ENCODE results near the gene ADAMTSL2. TPM values are rescaled to one million over a fixed set of nuclear protein-coding genes. Genes with fewer than 3 reads are reported as not detected.

Gene ADAMTSL2
- total RNA-seq, 2 donors from 2014 or later, result 4.9 to 27.7 TPM

DNA sequence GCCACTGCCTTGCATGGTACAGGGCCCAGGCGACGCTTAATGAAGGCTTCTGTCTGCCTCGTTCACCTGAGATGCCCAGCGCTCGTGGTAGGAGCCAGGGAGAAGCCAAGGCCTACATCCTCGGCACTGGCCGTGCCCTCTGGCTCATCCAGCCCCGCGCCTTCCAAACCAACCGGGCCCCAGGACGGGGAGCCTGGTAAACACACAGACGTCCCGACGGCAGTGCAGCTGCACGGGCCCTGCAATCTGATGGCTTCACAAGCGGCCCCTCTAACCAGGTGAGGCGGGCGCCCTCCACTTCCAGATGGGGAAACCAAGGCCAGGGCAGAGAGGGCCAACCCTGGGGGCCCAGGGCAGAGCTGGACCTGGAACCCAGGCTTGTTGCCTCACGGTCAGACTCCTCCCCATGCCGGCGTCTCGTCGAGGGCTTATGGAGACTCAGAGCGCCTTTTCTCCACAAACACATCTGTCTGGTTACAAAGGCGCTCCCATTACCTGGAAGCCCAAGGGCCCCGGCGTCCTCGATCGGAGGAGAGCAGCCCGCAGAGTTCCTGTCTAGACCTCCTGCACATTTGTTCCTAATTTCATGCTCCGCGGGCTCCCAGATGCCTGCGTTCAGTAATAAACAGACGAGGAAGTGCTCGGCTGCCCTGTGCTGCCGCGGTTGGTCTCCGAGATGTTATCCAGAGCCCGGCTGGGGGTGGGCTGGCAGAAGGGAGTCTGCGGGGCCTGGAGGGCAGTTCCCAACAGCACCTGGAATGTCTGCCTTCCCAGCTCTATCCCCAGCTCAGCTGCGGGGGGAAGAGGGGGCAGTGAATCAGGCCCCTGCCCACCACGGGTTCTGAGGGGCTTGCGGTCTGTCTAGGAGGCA, 51.2 kb downstream of the ADAMTSL2 start:
- Histone ChIP-seq H3K4me3 (no peak overlapping the region), H3K4me1 (peaks cover 0 to 46% of the 10 kb centered on the region in 2 donors), H3K9me3 (no peaks in the 10 kb centered on the region), H3K27me3 (peaks cover 0 to 8% of the 10 kb centered on the region in 2 donors), H3K36me3 (no peaks in the 10 kb centered on the region), H3K27ac (no peak overlapping the region)
- no peak for DNase-seq (ENCODE audit: low spot score)
- TF ChIP-seq, protein P1, sequence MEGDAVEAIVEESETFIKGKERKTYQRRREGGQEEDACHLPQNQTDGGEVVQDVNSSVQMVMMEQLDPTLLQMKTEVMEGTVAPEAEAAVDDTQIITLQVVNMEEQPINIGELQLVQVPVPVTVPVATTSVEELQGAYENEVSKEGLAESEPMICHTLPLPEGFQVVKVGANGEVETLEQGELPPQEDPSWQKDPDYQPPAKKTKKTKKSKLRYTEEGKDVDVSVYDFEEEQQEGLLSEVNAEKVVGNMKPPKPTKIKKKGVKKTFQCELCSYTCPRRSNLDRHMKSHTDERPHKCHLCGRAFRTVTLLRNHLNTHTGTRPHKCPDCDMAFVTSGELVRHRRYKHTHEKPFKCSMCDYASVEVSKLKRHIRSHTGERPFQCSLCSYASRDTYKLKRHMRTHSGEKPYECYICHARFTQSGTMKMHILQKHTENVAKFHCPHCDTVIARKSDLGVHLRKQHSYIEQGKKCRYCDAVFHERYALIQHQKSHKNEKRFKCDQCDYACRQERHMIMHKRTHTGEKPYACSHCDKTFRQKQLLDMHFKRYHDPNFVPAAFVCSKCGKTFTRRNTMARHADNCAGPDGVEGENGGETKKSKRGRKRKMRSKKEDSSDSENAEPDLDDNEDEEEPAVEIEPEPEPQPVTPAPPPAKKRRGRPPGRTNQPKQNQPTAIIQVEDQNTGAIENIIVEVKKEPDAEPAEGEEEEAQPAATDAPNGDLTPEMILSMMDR (IDR thresholded peaks at IDR 0.05), result no peak

DNA sequence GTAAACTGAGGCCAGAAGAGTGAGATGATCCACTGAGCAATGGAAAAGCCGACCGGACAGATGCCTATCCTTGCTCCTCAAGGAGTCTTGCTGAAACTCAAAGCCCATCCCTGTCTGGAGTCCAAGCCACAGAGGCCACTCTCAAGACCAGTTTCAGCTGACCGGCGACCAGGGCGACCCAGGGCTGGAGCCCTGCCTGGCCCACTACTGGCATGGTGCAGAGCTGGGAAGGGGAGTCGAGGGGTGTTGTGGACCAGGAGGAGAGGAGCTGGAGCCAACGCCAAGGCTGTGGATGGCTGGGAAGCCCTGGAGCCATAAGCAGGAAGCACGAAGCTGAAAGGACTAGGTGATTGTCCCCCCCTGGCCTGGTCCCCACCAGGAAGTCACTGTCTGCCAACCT, 52.5 kb downstream of the ADAMTSL2 start:
- H3K27me3 ChIP-seq, result peaks cover 0 to 8% of the 10 kb centered on the region in 2 donors

DNA sequence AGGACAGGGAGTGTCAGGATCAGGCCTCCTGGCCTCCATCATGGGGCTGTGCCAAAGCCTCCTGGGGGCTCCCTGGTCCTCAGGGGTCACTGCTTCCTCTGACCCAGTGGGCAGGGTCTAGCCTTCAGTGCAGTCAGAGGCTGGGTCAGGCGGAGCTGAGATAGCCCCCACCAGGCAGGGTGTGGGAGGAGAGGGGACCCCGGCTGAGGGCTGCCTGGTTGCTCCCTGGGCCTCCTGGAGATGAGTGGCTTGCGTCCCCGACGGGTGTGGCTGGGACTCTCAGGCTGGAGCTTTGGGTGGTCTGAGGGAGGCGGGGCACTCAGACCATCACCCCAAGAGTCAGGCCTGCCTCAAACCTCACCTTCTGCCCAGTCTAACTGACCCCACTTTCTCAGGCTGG, 53.0 kb downstream of the ADAMTSL2 start:
- no peak overlapping the region for H3K27ac ChIP-seq
- H3K27me3 ChIP-seq, result peaks cover 0 to 8% of the 10 kb centered on the region in 2 donors
- no peaks in the 10 kb centered on the region for H3K36me3 ChIP-seq
- H3K4me3 ChIP-seq, result no peak overlapping the region
- H3K4me1 ChIP-seq, result peaks cover 0 to 31% of the 10 kb centered on the region in 2 donors
- H3K9me3 ChIP-seq, result no peaks in the 10 kb centered on the region
- TF ChIP-seq, protein P1 (IDR thresholded peaks at IDR 0.05), result no peak
- no peak for DNase-seq (ENCODE audit: low spot score)

More for the DNA sequence above, 52.5 kb downstream of the ADAMTSL2 start:
- TF ChIP-seq, protein P1 (IDR thresholded peaks at IDR 0.05), result no peak
- H3K4me1 ChIP-seq, result peaks cover 0 to 35% of the 10 kb centered on the region in 2 donors
- no peak for DNase-seq (ENCODE audit: low spot score)
- no peak overlapping the region for H3K4me3 ChIP-seq
- H3K27ac ChIP-seq, result no peak overlapping the region
- H3K36me3 ChIP-seq, result no peaks in the 10 kb centered on the region
- H3K9me3 ChIP-seq, result no peaks in the 10 kb centered on the region

DNA sequence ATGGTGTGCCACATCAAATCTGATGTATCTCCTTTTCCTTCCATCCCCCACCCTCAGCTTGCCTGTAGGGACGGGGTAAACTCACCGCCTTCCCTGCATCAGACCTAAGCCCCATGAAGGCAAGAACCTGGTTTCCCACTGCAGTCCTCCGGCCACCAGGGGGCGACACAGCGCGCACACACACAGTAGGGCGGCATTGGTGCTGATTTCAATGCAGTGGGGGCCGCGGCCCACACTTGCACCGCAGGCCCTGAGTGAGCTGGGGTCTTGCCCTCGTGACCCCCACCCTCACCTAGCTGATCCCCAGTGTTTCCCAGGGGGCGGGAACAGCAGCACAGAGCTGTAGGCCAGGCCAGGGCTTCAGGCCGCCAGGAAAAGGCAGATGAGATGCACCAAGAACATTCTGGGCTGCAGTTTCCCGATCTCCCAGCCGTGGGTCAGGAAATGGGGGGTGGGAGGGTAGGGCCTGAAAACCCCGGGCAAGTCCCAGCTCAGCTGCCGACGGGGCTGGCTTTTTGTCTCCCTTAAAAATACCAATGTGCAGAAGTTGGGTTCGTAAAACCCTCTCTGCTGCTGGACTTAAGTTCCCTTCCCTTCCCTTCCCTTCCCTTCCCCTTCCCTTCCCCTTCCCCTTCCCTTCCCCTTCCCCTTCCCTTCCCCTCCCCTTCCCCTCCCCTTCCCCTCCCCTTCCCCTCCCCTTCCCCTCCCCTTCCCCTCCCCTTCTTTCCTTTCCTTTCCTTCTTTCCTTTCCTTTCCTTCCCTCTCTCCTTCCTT, 55.1 kb downstream of the ADAMTSL2 start:
- H3K27me3 ChIP-seq, result peaks cover 0 to 8% of the 10 kb centered on the region in 2 donors
- no peaks in the 10 kb centered on the region for H3K9me3 ChIP-seq
- peaks cover 0 to 9% of the 10 kb centered on the region in 2 donors for H3K4me1 ChIP-seq
- H3K27ac ChIP-seq, result no peak overlapping the region
- H3K4me3 ChIP-seq, result no peak overlapping the region
- TF ChIP-seq, protein P1 (IDR thresholded peaks at IDR 0.05), result peak in 1 of 2 donors; percentile 51
- no peak for DNase-seq (ENCODE audit: low spot score)
- H3K36me3 ChIP-seq, result no peaks in the 10 kb centered on the region

DNA sequence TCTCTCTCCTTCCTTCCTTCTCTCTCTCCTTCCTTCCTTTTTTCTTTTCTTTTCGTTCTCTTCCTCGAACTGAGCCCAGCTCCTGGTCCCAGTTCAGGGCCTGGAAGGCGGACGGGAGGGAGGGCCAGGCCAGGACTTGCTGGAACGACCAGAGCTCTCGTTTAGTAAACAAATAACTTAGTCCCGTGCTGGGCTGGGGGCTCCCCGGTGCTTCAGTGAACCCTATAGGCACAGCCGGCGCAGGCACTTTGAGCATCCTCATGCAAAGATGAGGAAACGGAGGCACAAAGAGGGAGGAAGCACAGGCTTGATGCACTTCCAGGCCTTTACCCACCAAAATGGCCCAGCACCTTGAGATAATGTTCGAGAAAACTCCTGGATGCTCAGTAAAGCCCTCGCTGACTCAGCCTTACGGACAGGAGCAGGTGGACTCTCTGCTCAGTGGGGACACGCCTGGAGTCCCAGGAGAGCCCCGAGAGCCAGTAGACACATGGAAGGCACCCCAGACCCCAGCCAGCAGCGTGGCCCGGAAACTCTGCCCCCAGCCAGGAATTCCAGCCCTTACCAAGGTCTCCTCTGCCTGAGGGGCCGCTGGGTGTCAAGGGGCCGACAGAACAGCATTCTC, 55.8 kb downstream of the ADAMTSL2 start:
- Histone ChIP-seq H3K36me3 (no peaks in the 10 kb centered on the region), H3K9me3 (no peaks in the 10 kb centered on the region), H3K27ac (no peak overlapping the region), H3K4me3 (no peak overlapping the region), H3K4me1 (peaks cover 0 to 2% of the 10 kb centered on the region in 2 donors), H3K27me3 (peaks cover 0 to 8% of the 10 kb centered on the region in 2 donors)
- TF ChIP-seq, protein P1 (IDR thresholded peaks at IDR 0.05), result no peak
- no peak for DNase-seq (ENCODE audit: low spot score)
